Stimulated activated CD8-positive, alpha-beta memory T cell treated with anti-CD3 and anti-CD28 coated beads, Interleukin-7, amount 100 ng/mL, for 4 hours (primary cell): ENCODE data around the gene POP7.

Experiments
- DNase-seq, 2 donors: peaks; one replicate each; pipeline ENCODE4 v3.0.0-alpha.2; 2020; ENCODE audit warnings: low read depth in 2 of 2

The POP7 gene

DNA sequence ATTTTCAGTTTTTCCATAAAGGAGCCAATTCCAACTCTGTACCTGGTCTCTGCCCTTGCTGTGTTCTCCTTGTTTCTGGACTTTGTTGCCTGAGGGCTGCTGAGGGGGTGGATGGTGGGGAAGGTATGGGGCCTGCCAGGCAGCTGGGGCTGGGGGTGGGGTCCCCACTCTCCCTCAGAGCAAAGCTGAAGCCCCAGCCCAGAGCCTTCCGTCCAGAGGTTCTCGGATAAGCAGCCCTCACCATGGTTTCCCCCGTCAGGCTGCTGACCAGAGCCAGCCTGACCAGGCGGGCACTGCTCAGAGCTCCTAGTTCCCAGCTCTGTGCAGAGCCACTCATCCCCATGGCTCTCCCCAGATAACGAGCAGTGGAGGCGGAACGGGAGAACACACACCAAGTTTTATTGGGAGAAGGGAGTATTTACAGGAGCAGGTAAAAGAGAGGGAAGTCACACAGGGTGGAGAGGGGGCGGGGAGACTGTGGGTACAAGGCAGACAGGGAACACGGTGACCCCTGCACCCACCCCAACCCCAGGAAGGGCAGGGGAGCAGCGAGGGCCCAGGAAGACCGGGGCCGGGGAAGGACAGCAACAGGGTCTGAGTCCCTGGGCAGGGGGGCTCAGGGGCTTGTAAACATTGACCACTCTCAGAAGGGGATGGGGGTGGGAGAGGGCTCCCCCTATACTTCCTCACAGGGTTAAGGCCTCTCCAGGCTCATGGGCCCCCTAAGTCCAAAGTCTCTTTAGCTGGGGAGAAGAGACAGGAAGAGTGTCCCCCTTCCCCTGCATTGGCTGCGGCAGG, 26.6 kb upstream of the POP7 start:
- DNase-seq, result no peak

DNA sequence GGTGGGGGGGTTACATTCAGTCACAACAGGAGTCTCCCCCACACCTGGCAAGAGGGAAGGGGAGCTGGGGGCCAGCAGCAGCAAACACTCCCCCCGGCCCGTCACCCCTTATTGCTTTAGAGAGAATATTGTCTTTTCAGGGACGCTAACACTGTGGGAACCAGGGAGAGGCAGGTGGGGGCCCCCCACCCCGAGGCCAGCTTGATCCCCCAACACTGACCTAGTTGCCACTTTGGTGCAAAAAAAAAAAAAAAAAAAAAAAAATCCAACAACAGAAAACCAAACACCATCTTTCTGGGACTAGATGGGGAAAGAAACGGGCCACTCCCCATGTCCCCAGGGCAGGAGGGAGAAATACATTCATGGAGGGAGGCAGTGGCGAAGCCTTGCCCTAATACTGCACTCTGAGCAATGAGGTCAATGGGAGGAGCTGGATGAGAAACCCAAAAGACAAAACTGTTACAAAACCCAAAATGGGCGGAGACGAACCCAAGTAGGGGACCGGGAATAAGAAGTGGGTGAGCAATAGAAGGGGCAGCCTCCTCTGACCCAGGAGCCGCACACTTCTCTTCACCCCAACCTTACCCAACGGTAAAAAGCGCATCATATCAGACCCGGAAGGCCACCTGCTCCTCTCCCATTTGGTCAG, 25.9 kb upstream of the POP7 start:
- DNase-seq, result no peak

DNA sequence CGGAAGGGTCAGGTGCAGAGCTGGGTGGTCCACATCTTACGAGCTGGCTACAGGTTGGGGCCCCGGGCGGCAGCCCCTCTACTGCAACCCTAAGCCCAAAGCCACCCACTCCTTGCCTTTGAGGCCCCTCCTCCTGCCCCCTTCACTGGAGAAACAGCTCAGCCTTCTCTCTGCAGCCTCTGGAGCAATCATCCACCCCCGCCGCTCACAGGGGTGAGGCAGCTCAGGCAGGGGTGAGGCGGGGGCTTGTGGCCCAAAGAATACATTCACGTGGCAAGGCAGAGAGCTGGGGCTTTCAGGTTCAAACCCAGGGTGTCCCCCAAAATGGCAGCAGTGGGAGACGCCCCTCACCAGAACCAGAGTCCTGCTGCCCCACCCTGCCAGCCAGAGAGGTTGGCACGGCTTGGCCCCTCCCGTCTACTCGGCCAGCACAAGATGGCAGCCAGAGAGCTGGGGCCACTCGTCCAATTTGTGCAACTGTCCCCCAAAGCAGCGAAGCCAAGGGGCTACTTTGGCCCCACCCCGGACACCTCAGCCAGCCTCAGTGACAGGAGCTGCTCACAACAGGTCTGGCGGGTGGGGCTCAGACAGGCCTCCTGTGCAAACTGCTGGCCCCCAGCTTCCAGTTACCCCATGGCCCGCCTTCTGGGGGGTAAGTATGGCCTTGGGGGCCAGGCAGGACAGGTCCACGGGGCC, 25.2 kb upstream of the POP7 start:
- no peak for DNase-seq

DNA sequence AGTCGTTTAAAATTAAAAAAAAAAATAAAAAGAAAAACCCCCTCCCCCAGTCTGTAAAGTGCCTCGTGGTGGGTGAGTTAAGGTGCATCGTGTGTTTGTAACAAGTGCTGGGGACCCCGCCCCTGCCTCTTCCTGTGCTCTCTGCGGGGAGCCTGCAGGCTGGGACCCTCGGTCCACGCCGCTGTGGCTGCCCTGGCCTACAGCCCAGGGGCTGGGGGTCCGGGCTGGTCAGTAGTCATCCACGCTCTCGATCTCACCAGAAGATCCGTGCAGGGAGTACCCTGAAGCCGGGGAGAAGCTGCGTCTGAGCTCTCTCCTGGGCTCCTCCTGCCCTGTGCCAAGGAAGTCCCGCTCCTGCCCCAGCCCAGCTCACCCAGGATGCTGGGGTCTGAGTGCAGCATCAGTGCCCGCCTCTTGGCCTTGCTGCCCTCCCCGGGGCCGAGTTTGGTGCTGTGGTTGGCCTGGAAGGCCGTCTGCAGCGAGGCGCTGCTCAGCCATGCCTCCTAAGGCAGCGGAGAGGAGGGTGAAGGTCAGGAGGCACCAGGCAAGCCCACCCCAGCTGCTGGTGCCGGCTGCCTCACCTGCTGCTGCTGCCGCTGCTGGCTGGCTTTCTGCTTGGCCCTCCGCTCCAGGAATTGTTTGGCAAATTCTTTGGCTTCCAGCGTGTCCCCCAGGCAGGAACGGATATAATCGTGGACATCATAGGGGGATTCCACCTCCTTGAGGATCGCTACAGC, 24.3 kb upstream of the POP7 start:
- no peak for DNase-seq

DNA sequence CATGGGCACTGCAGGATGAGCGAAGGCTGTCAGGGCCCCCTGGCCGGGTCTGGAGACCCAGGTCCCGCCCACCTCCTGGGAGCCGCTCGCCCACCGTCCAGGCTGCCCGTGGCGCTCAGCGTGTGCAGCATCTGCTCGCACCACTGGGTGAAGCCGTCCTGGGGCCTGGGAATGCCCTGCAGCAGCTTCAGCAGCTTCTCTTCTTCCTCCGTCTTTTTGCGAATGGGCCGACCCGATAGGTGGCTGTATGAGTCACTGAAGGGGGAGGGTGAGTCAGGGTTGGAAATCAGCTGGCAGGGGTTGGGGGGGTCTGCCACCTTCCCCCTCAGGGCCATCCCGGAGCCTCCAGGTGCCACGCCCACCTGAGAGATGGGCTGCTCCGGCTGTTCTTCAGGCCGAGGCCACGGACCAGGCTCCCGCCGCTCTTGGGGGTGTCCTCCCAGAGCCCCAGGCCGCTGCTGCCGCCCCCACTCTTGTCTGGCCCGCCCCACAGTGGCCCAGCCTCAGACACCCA, 23.6 kb upstream of the POP7 start:
- DNase-seq, result peak in 1 of 2 donors; percentile 24

DNA sequence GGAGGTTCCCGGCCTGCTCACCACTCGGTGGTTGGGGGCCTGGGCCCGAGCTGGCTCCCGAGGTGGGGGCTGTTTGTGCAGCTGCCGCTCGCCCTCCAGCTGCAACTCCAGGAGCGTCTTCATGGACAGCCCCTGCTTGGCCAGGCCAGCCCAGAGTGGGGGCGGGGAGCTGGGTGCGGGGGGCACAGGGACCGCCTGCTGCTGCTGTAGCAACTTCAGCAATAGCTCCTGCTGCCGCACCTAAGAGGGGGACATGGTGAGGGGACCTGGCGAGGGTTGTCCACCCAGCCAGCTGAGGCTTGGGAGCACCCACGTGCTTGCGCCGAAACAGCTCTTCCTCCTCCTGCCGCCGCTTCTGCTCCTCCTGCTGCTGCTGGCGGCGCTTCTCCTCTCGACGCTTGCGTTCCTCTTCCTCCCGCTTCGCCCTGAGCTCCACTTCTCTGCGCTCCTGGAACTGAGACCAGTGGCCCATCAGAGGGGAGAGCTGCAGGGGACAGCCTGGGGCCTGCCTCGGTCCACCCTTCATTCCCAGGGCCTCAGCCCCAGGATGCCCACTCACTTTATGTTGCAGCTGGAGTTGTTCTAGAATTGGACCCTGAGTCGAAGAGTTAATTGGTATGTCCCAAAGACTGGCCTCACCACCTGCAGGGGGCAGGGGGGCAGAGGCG, 22.8 kb upstream of the POP7 start:
- DNase-seq, result no peak

DNA sequence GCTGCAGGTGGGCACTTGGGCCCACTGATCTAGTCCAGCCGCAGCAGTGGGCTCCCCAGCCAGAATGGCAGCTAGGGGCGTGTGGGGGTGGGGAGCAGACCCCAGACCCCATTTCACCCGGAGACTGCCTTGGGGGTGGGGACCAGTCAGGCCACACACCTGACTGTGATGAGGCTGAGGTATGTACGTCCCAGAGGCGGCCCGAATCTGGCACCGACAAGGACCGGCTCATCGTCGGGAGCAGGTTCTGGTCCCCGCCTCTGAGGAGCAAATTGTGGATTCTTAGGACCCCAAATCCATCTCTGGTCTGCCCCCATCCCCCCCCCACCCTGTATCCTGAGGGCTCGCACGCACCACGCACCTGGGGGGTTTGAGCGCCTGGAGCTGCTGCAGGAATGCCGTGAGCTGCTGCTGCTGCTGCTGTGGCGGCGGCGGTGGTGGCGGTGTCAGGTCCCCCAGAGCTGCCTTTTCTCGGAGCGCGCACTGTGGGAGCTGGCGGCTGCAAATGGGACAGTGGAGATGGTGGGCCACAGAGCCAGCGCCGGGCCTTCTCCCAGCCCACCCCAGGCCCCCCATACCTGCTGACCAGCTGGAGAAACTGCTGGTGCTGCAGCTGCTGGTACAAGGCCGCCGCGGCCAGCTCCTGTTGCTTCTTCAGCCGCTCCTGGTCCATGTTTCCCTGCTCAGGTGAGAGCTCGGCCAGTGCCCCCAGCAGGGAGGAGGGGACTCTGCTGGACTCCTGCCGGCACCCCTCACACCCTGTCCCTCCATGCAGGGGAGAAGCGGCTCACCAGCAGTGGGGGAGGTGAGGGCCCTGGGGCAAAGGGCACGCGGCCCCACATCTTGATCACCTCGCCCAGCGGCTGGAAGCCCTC, 22.0 kb upstream of the POP7 start:
- no peak for DNase-seq

DNA sequence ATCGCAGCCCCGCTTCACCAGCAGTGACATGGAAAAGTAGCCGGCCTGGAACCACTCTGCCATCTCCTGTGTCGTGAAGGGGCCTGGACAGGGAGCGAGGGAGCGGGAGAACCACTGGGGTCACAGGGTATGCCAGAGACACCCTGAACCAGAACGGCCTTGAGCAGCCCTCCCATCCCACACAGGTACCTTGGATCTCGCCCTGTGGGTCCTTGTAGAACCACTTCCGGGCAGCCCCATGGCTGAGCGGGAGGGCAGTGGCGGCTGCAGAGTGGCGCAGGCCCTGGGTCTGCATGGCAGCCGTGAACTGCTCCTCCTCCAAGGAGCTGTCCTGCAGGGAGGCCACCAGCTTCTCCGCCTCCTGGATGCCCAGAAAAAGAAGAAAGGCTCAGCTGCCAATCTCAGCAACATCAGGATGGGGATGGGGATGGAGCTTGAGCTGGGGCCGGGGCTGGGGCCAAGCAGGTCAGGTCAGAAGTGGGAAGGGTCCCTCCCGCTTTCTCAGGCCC, 21.3 kb upstream of the POP7 start:
- no peak for DNase-seq

DNA sequence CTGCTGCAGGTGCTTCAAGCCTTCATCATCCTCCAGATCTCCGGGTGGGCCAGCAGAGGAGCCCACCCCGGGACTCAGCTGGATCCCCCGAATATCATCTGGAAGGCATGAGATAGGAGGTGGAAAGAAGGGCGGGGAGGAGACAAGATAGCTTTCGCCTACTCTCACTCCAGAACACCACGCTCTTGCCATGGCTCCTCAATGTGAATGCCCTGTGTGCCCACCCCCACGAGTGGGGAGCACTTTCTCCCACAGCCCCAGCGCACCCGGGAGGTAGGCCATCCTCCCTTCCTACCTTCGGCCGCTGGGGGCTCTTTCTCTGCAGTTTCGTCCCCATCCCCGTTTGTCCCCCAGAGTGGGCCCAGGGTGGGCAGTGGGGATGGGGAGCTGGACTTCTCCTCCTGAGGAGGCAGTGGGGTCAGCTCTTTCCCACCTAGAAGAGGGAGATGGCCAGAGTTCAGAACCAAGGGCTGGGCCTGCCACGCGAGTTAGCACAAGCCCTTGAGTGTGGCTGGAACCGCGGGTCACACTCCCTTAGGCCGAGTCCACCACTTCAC, 20.8 kb upstream of the POP7 start:
- no peak for DNase-seq

DNA sequence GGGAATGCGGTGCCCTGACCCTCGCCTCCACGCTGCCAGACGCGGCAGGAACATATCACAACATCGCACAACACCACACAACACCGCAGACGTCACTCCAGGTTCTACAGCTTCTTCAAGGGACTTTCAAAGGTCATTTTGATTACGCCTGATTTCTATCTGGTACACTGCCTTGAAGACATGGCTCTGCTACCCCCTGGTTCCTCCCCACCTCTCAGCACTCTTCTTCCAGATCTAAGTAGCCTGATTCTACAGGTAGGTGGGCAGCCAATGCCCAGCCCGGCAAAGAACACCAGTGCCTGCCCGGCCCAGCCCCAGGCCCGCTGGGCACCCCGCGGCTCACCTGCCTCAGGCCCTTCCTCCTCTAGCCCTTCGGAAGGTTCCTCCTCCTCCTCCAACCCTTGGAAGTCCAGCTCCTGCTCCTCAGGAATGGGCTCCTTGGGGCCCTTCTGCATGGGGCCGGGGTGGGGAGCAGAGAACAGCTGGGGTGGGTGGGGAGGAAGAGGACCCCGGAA, 20.2 kb upstream of the POP7 start:
- no peak for DNase-seq

DNA sequence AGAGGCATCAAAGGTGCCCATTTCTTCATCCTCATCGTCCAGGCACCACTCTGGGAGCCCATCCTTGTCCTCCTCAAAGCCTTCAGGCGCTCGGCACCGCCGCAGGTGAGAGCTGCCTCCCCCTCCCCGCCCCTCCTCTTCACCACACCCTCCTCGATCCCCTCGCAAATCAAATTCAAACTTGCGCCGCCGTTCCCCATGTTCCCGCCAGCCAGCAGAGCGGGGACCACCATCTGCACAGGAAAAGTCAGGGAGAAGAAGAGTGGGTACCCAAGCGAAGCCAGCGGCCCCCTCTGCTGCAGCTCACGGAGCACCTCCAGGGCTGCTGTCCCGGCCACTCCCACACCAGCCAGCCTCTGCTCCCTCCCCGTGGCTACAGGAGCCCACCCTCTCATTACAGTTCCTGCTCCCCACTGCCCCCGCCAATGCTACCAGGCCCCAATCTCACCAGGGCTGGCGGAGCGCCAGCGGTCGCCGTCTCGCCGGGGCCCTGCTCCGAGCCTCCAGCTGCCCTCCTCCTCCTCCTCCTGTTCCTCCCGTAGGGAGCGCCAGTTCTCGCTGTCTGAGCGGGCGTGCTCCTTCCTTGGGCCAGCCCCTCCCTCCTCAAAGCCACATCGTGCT, 19.6 kb upstream of the POP7 start:
- no peak for DNase-seq

DNA sequence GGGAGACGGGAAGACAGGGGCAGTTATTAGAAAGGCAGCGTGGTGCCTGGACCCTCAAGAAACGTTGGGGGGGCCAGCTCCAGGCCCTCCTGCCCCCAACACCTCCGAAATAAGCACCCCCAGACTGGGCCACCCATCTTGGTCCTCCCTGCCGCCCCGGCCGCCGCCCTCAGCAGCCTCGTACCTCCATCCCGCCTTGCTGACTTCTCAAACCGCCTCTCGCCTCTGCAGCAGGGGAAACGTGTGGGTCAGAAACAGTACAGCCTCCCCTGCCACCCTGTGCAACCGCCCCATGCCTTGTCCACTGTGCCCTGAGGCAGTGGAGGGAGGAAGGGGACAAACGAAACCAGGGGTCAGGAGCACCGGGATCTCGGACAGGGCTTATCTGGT, 19.1 kb upstream of the POP7 start:
- no peak for DNase-seq

DNA sequence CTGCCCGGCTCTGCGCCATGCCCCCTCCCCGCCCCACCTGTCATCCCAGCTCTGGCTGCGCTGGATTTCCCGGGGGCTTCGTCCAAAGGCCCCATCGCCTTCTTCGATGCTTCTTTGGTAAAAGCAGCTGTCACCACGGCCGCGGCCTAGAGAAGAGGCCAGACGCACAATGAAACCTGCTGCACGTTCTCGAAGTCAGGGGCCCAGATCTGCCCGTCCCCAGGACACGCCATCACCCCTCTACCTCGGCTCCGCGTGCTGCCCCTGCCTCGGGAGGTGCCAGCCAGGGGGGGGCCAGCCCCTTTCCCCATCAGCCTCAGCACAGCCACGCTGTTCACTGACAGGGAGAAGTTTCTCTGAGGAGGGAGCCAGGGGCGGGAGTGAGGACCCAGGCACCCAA, 18.7 kb upstream of the POP7 start:
- no peak for DNase-seq

DNA sequence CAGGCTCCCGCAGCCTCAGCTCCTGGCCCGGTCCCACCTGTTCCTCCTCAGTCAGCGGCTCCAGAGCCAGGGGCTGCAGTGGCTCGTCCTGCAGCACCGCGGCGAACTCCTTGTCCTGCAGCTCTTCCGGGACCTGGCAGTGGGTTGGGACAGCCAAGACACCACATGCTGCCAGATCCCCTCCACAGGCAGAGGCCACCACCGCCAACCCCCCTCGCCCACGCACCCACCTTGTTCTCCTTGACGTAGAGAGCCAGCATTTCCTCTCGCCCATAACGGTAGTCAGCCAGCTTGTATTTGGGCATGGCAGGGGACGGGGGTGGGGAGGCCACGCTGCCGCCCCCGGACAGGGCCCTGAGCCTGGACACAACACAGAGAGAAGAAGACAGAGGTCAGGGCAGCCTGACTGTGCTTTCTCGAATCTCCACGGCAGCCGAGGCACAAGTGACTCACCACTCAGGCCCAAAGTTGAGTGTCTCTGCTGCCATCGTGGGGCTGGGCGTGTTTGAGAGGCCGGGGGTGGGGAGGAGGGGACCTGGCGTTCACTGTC, 18.1 kb upstream of the POP7 start:
- DNase-seq, result no peak

DNA sequence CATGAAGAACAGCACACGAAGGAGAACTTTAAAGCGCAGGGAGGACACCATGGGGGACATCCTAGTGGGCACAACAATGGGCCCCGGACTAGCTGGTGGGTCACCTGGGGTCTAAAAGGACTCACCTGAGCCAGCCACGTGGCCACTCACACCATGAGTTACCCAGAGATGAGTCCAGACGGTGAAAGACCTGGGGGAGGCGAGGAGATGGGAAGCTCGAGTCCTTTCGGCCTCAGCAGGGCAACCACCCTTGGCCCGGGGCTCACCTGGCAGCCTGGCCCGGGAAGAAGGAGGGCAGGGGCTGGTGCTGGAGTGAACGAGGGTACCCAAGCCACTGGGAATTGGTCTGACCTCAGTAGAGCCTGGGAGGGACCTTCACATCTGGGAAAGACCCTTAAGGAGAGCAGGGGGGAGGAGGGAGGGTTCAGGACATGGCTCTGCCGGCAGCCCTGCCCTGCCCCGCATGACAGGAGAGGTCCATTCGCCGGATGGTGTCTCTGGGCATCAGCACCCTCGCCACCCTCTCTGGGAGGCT, 17.5 kb upstream of the POP7 start:
- no peak for DNase-seq

DNA sequence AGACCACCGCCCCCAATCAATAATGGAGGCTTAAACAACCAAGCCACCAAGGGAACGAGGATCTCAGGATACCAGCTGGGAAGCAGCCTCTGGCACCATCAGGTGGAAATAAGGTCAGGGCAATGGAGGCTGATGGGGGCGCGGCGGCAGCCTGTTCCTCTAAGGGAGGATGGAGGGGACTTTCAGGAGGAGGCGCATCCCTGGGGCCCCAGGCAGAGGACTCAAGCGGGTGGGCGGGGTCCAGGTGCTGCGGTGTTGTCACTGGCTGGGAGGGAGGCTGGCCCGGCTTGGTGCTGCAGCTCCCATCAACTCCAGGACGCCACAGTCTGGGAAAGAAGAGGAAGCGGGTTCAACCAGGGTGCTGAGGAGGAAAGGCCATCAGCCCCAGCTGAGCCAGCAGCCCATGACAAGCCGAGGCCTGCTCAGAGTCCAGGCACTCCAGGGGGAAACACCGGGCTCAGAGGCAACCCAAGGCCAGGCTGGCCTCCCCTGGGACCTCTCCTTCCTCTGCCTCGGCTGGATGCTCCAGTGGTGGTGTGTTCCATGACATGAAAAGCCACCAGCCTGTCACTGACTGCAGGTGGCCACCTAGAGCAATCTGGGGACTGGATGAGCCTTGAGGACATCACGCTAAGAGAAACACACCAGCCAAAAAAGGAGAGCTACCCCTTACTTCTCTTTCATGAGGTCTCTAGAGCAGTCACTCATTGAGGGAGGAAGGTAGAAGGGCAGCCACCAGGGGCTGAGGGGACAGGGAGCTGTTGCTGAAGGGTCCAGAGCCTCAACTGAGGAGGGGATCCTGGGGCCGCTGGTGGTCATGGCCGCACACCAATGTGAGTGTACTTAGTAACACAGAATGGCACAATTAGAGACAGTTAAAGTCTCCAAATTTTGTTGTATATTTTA, 16.4 kb upstream of the POP7 start:
- no peak for DNase-seq

DNA sequence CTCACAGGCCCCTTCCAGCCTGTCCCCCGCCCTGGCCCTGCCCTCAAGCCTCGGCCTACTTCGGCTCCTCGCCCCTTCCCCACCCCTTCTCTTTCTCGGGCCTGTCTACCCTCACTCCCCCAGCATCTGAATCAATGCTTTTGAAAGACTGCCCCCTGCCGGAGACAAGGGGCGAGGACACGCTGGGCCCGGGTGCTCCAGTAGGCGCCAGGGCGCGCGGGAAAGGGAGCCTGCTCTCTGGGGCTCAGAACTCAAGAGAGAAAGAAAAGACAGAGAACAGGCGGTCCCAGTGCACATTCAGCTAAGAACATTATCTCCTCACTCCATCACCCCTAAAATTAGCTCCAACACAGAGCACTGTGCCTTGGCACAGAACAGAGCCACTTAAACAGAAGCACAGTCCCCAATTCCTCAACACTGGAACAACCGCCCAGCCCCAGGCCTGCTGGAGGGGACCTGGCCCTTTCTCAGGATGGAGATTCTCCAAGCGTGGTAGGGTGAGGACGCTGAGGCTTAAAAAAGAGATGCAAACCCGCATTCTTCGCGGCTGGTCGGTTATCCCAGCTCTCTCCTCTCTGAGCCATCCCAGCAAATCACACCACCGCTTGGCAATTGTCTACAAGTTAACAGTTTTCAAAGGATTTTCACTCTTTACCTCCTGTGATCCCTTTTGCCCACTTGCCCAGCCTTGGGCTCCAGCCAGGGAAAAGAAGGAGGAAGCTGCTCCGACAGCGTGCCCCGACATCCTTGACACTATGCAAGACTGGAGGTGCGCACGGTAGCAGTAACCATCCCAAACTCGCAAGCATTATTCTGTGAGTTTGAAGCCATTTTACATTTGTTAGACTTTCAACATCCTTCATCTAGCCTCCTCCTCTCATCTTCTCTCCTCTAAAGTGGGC, 14.0 kb upstream of the POP7 start:
- peak; percentile 62 to 63 for DNase-seq
